Fibroblast of pulmonary artery (primary cell): ENCODE measurements around the gene HOXA3.
A peak's percentile ranks its signal among the peaks of the same experiment; 100 is the strongest.

Experiments
- DNase-seq: peaks from one replicate; pipeline ENCODE4 v3.0.0-alpha.2; 2010; ENCODE audit warnings: low read depth
- H3K4me3 ChIP-seq: replicated peaks from 2 replicates; pipeline ENCODE4 v1.5.1; 2011; ENCODE audit warnings: low read depth, mild to moderate bottlenecking, control low read depth, low read length, moderate library complexity
- TF ChIP-seq, protein P1 (sequence below): IDR thresholded peaks from 2 replicates; pipeline ENCODE4 v1.5.1; 2011; ENCODE audit warnings: mild to moderate bottlenecking, control low read depth, low read length, inconsistent platforms; ENCODE audit errors: missing control alignments

HOXA3 gene

DNA sequence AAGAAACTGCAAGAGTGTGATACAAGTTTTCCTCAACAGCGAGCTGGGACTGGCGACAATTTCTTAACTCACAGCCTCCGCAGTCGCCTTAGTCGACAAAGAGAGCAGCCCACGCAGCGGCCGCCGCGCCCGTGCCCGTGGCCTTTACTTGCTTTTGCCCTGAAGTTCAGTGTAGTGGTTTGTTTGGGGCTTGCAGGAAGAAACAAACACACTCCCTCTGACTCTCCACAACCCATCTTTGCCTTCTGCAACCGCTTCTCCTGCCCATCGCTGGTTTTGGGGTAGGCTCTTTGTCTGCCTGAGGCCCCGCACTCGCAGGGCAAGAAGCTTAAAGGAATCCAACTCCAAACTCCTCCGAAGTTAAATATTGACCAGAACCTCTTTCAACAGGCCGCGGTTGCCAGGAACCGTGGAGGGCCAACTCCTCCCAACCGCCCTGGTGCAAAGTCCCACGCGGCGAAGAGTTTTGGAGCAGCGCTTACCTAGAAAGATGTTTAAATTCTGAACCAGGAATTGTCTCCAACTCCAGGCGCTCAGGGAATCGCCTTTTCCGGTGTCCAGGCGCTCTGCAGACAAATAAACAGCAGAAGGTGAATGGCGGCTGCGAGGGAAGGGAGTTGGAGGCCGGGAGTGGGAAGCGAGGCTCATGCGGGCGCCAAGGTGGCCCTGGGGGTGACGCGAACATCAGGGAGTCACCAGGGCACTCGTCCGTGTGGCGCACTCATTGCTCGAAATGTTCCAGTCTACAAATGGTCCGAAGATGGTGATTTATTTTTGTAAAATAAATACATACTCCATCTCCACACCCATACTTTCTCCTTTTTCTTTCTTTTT lies 30.1 kb downstream of the HOXA3 start:
- peak overlapping the region; percentile 21 for H3K4me3 ChIP-seq
- DNase-seq, result no peak
- TF ChIP-seq, protein P1, sequence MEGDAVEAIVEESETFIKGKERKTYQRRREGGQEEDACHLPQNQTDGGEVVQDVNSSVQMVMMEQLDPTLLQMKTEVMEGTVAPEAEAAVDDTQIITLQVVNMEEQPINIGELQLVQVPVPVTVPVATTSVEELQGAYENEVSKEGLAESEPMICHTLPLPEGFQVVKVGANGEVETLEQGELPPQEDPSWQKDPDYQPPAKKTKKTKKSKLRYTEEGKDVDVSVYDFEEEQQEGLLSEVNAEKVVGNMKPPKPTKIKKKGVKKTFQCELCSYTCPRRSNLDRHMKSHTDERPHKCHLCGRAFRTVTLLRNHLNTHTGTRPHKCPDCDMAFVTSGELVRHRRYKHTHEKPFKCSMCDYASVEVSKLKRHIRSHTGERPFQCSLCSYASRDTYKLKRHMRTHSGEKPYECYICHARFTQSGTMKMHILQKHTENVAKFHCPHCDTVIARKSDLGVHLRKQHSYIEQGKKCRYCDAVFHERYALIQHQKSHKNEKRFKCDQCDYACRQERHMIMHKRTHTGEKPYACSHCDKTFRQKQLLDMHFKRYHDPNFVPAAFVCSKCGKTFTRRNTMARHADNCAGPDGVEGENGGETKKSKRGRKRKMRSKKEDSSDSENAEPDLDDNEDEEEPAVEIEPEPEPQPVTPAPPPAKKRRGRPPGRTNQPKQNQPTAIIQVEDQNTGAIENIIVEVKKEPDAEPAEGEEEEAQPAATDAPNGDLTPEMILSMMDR, result no peak

DNA sequence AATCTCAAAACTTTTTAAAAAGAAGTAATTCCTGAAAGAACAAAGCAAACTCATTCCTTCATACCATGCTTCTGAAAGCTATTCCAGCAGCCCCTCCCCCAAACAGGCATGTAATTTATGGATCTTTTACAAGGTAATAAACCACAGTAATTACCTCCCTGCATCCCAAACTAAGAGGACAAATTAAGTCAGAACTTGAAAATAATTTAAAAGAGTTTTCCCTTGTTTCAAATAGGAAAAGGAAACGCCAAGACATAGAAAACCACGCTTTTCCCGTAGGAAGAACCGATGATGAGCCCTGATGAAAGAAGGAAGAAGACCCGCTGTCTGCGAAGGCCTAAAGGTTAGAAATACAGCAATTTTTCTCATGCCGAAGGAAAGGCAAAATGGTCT lies 30.7 kb downstream of the HOXA3 start:
- no peak for DNase-seq
- H3K4me3 ChIP-seq, result no peak overlapping the region
- TF ChIP-seq, protein P1, result no peak

DNA sequence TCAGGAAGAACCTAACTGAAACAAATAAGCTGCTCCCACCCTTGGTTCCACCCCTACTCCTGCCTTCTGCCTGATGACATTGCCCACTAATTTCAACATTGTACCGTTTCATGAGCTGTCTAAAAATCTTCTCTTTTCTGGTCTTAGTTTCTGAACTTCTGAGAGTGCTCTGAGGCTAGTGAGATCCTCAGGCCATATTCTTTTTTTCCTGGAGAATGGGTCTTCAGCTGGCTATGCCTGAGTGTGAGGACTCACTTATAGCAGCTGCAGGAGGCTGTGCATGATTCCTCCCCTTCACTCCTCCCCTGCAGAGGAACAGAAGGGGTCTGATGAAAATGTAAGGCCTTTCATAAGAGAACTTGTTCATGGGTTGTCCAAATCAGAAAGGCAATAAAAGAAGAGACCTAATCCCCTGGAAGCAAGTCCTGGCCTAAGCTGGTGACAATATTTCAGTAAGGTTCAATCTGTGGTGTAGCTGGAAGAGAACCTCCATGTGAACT lies 32.9 kb downstream of the HOXA3 start:
- TF ChIP-seq, protein P1, result no peak
- DNase-seq, result no peak
- no peak overlapping the region for H3K4me3 ChIP-seq

DNA sequence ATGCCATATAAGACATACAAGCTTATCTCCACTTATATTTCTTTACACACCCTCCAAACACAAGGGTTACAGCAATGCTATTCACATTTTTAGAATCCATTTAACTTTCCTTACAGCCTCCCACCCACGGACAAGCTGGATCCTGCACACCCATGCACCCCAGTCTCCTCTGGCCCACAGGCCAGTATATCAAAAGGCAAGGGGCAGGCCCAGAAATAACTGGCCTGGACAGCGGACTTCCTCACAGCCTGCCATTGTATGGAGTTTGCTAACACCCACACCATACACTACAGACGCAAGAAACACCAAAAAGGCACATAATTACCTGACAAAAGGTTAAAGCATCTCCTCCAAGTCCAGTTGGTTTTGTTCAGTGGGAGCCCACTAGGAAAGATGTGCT lies 33.8 kb downstream of the HOXA3 start:
- DNase-seq, result no peak
- TF ChIP-seq, protein P1, result no peak
- no peak overlapping the region for H3K4me3 ChIP-seq

DNA sequence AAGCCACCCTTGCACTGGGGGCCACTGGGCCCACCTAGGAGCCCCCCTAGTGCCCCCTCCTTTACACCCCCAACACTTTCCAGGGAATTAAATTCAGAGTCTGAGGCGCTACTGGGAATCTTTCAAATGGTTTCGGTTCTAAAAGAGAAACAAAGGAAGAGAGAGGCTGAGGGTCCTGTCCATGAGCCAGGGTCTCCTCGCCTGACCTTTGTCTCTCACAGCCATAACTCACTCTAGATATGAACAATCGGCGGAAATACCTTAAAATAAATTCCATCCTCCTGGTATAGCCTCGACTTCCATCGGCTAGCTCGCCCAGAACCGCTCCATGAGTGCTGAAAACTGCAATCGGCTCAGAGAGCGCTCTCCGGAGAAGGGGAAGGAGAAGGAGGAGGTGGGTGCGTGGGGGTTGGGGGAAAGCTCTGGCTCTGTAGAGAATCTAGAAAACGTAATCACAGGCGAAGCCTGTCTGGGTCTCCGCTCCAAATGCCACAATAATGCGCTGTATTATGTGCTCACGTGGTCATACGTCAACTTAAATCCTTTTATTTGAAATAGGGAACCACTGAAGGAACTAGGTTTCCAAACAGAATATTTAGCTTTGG lies 34.4 kb downstream of the HOXA3 start:
- peak overlapping the region; percentile 41 for H3K4me3 ChIP-seq
- peak; percentile 47 for DNase-seq
- TF ChIP-seq, protein P1, result no peak

DNA sequence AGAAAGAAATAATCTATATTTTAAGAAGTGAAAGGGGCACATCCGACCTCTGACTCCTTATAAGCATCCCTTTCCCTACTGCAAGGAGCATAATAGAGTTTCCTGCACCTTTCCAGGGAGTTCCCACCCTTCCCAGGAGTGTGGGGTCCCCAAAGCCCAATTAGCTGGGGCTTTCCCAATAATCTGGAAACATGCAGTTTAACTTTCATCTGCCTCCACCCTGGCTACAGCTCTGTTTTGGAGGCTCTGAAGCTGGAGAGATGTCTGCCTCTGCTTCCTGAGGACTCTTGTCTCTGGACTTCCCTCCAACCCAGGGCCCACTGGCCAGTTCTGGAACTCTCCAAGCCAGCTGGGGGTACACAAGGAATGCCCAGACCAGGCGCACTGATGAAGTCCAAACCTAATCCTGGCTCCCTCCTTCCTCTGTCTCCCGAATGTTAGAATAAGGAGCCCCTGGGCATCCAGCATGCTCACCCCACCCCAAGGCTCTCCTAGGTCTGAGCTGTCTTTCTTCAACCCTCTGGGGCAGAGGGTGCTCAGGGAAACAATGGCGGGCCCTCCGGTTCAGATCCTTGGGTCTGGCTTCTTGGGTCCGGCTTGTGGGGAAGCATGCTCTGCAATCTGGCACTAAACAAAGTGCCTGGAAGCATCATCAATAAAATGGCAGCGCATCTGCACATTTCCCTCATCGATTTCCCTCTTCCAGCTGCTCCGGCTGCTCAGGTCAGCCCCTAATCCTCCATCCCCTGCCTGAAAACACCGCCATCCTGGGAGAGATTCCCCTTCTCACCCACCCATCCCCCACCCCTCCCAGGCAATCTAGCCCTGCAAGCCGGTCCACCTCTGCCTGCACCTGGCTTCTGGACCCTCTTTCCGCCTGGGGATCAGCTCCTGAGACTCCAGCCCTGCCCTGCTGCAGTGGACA lies 35.2 kb downstream of the HOXA3 start:
- peak overlapping the region; percentile 41 for H3K4me3 ChIP-seq
- no peak for DNase-seq
- TF ChIP-seq, protein P1, result no peak
